ENCODE measurements around the gene GAREM1.
"Not testable (repeated sequence)": the region's sequence is repeated elsewhere in the genome, so short reads cannot be mapped to it uniquely, and the experiment has no call there.

The GAREM1 gene

DNA sequence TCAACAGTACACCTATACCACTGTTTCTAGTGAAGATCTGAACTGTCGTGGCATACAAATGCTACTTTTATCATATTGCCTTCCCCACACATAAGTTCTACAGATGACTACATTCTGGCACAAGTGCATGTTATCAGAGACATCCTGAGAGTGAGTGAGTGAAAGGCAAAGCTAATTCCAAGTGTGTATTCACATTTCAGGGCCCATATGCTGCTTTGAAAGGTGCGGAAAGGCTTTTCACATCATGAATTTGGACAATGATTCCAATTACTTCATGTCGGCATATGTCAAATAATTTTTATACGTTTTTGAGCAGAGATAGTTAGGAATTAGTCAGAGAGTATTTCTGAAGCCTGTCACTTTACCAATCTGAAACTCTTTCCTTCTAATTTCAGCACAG, 101.7 kb downstream of the GAREM1 start:
- DNase-seq (ENCODE audit: low read depth), result no peak

GRCh38 chr18:32368170-32368569, 102.5 kb downstream of the GAREM1 start:
- no peak for DNase-seq (ENCODE audit: low read depth)

DNA sequence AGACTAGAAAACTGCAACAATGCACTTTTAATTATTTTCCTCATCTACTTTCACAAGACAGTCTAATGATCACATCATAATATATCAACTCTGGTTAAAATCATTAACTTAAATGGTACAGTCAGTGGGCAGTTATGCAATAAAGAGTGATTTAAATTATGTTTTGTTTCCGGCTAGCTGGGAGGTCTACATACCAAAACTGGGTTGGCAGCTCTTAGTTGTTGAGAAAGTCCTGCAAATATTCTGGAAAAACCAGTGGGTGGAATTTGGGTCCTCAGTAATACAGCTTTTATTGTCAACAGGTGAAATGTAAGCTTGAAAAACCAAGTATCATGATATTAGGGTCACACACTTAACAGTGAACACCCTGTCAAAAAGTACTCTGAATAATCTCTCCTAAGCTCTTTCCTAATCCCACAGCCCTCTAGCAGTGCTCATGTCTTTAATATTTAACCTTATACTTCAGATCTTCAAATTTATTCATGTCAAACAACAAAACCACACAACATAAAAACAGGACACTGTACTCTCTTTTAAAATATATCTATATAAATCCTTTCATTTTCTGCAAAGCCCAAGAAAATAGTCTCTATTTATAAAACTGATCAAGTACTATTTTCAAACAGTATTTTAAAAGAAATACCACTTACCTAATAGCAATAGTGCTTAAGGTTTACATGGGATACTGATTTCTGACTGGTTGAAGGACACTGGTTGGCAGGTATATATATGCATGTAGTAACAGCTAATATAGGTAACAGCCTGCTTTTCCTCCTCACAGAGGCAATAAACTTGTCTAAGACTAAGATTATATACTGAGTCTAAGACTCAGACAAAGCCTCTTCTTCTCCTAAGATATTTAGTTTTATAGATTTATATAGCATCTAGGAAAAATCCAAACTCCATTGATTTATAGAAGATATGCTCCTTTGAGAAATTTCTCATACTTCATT, 103.8 kb downstream of the GAREM1 start:
- DNase-seq (ENCODE audit: low read depth), result no peak

GRCh38 chr18:32362484-32362883, 108.2 kb downstream of the GAREM1 start:
- no peak for DNase-seq (ENCODE audit: low read depth)

GRCh38 chr18:32360682-32361345, 109.9 kb downstream of the GAREM1 start:
- no peak for DNase-seq (ENCODE audit: low read depth)

GRCh38 chr18:32358529-32358928, 112.2 kb downstream of the GAREM1 start:
- no peak for DNase-seq (ENCODE audit: low read depth)

- DNase-seq (ENCODE audit: low read depth), result no peak
Measured at GRCh38 chr18:32358075-32358474, 112.6 kb downstream of the GAREM1 start.

GRCh38 chr18:32355896-32356295, 114.8 kb downstream of the GAREM1 start:
- DNase-seq (ENCODE audit: low read depth), result no peak

GRCh38 chr18:32354518-32354917, 116.2 kb downstream of the GAREM1 start:
- DNase-seq (ENCODE audit: low read depth), result no peak

GRCh38 chr18:32353257-32353656, 117.4 kb downstream of the GAREM1 start:
- DNase-seq (ENCODE audit: low read depth), result no peak

GRCh38 chr18:32351032-32351431, 119.7 kb downstream of the GAREM1 start:
- DNase-seq (ENCODE audit: low read depth), result no peak

DNA sequence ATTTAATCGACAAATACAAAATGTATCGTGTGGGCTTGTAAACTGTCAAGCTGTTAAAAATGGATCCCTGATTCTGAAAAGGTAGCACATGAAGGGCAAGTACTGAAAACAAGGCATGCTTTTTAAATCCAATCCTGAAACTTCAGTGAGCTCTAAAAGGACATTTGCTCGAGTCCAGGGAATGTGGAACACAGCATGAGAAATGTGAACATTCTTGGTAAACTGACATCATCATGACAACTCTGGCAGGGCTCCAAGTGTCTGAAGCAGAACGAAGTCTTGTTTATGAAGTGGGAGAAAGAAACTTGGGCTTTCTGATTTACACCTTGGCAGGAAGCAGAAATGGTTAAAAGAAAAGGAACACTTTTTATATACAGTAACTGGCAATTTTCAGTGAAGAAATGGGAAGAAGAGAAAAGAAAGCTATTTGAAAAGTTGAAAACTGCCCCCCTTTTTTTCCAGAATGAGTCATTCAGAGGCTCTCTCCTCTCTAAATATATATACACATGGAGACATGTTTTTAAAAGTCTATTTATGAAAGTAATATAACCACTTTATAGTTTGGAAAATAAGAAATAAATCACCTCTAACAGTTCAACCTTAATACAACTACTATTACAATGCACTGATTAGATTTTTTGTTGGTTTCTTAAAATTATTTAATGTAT, 120.8 kb downstream of the GAREM1 start:
- DNase-seq (ENCODE audit: low read depth), result no peak

- DNase-seq (ENCODE audit: low read depth), result no peak
Measured at GRCh38 chr18:32346671-32347070, 124.0 kb downstream of the GAREM1 start.

GRCh38 chr18:32343634-32344033, 127.0 kb downstream of the GAREM1 start:
- DNase-seq (ENCODE audit: low read depth), result no peak

GRCh38 chr18:32341112-32341511, 129.6 kb downstream of the GAREM1 start:
- not testable (repeated sequence) for DNase-seq (ENCODE audit: low read depth)

- DNase-seq (ENCODE audit: low read depth), result no peak
Measured at GRCh38 chr18:32339045-32339444, 131.6 kb downstream of the GAREM1 start.

- DNase-seq (ENCODE audit: low read depth), result no peak
Measured at GRCh38 chr18:32337821-32338220, 132.9 kb downstream of the GAREM1 start.

- no peak for DNase-seq (ENCODE audit: low read depth)
Measured at GRCh38 chr18:32337347-32337746, 133.3 kb downstream of the GAREM1 start.

- no peak for DNase-seq (ENCODE audit: low read depth)
Measured at GRCh38 chr18:32335228-32335627, 135.5 kb downstream of the GAREM1 start.

DNA sequence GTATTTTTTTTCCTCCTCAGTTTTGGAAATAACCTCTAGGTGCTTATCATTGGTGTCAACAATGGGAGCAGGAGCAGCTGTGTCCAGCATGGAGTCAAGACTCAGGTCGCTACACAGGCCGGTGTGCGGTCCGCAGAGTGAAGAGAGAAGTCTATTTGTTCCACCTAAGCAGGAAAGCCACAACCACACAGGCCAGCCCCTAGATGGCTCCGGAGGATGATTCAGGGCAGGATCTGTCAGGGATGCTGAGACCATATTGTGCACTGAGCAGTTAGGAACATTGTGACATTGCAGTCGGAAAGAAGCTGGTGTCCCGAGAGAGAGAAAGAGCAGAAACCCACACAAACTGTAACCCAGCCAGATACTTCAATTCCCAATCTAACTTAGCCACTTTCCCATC, 136.9 kb downstream of the GAREM1 start:
- DNase-seq (ENCODE audit: low read depth), result no peak

DNA sequence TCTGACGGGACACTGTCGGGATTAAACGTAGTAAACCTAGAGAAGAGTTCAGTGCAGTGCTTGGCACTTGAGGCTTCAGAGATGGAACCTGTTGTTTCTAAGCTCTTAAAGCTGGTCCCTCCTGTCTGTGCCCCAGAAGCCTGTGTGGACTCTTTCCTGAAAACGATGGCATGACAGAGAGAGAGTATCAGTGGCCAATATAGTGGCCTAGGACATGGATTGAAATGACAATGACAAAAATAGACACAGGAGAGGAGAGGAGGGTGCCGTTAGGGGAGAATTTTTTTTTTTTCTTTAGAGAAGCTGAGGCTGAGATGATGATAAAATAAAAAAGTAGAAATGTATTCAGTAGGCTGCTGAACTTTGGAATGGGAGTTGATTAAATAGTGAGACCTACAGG, 138.0 kb downstream of the GAREM1 start:
- DNase-seq (ENCODE audit: low read depth), result no peak

- DNase-seq (ENCODE audit: low read depth), result no peak
Measured at GRCh38 chr18:32328974-32329373, 141.7 kb downstream of the GAREM1 start.

- no peak for DNase-seq (ENCODE audit: low read depth)
Measured at GRCh38 chr18:32328379-32328778, 142.3 kb downstream of the GAREM1 start.

All from activated gamma-delta T cell treated with anti-CD3 and anti-CD28 coated beads, Interleukin-2, amount 50 U/mL, for 16 hours (primary cell).